H1 (cell line): Measurements from ENCODE around the gene ZBTB11. TPM values are rescaled to one million over a fixed set of nuclear protein-coding genes. Genes with fewer than 3 reads are reported as not detected.

ENCODE experiments used
- CTCF ChIA-PET: fragments of 300-600 bp; sonication (Branson Sonifier 250); formaldehyde crosslinking; loops from one replicate; lab custom pipeline; 2021; ENCODE audit not compliant: partially characterized antibody; lab: Charles Lee
- POLR2A ChIA-PET: fragments of 300-600 bp; sonication (Branson Sonifier 250); formaldehyde crosslinking; loops from one replicate; lab custom pipeline; 2021; ENCODE audit warnings: inconsistent platforms; ENCODE audit not compliant: partially characterized antibody; lab: Charles Lee
- DNase-seq, 2 experiments: peaks; one replicate each; pipeline versions ENCODE4 v3.0.0 to v3.0.0-alpha.2; 2010 to 2022; ENCODE audit warnings: low spot score in 2 of 2, low read depth in 1 of 2, mixed read lengths in 1 of 2
- FAIRE-seq: peaks from 2 replicates; lab custom pipeline; 2011; peaks lifted over from hg19 to GRCh38; lab: Jason Lieb, UNC
- H2AFZ ChIP-seq: 2 replicates; pipeline ENCODE4 v1.8.1; 2012; ENCODE audit warnings: low read length, inconsistent platforms
- H2AK5ac ChIP-seq: 2 replicates; pipeline ENCODE4 v1.6.1; 2013; ENCODE audit warnings: low read depth, low read length
- H2BK120ac ChIP-seq: replicated peaks from 2 replicates; pipeline ENCODE3; 2013; ENCODE audit warnings: low read depth, low read length, inconsistent platforms
- H2BK12ac ChIP-seq: 2 replicates; pipeline ENCODE4 v1.6.1; 2013; ENCODE audit warnings: low read depth, low read length
- H2BK15ac ChIP-seq: 2 replicates; pipeline ENCODE4 v1.6.1; 2013; ENCODE audit warnings: low read length
- H2BK20ac ChIP-seq: 2 replicates; pipeline ENCODE4 v1.6.1; 2013; ENCODE audit warnings: low read length
- H2BK5ac ChIP-seq: 2 replicates; pipeline ENCODE4 v1.6.1; 2013; ENCODE audit warnings: low read depth, low read length
- H3K14ac ChIP-seq: 2 replicates; pipeline ENCODE4 v1.6.1; 2013; ENCODE audit warnings: inconsistent platforms; ENCODE audit not compliant: insufficient read length
- H3K18ac ChIP-seq: 2 replicates; pipeline ENCODE4 v1.6.1; 2013; ENCODE audit warnings: low read length; ENCODE audit errors: extremely low read depth
- H3K23ac ChIP-seq: 2 replicates; pipeline ENCODE4 v1.6.1; 2013; ENCODE audit warnings: inconsistent platforms; ENCODE audit not compliant: insufficient read length
- H3K23me2 ChIP-seq: 2 replicates; pipeline ENCODE4 v1.6.1; 2013; ENCODE audit warnings: low read depth, low read length
- H3K27ac ChIP-seq: 2 replicates; pipeline ENCODE4 v1.6.1; 2011; ENCODE audit warnings: low read depth, low read length, inconsistent platforms
- H3K27me3 ChIP-seq, 4 experiments: replicated peaks in 1 of 4; 1 replicate in 1 of 4; 2 replicates in 3 of 4; pipeline versions ENCODE4 v1.6.1 to v1.8.1; 2011 to 2013; ENCODE audit warnings: low read length in 3 of 4, mild to moderate bottlenecking in 3 of 4, inconsistent platforms in 2 of 4, mixed read lengths in 2 of 4, moderate library complexity in 1 of 4; ENCODE audit not compliant: control insufficient read depth in 3 of 4, insufficient read depth in 3 of 4; ENCODE audit errors: extremely low read depth in 1 of 4
- H3K36me3 ChIP-seq, 4 experiments: 2 replicates each; pipeline versions ENCODE4 v1.6.1 to v1.8.1; 2011 to 2013; ENCODE audit warnings: mild to moderate bottlenecking in 4 of 4, low read length in 3 of 4, moderate library complexity in 2 of 4, control low read depth in 1 of 4, inconsistent platforms in 1 of 4; ENCODE audit not compliant: insufficient read depth in 4 of 4, control insufficient read depth in 2 of 4
- H3K4ac ChIP-seq: replicated peaks from 2 replicates; pipeline ENCODE3; 2013; ENCODE audit warnings: low read length, low read depth, mixed read lengths, inconsistent platforms; ENCODE audit not compliant: insufficient read length
- H3K4me1 ChIP-seq, 4 experiments: replicated peaks in 1 of 4; 1 replicate in 1 of 4; 2 replicates in 3 of 4; pipeline versions ENCODE4 v1.6.1 to v1.8.1; 2011 to 2013; ENCODE audit warnings: low read length in 3 of 4, inconsistent platforms in 2 of 4, mixed read lengths in 1 of 4; ENCODE audit not compliant: insufficient read depth in 4 of 4, control insufficient read depth in 3 of 4
- H3K4me2 ChIP-seq, 2 experiments: 2 replicates each; pipeline versions ENCODE4 v1.6.1 to v1.8.1; 2011 to 2013; ENCODE audit warnings: low read depth in 2 of 2, low read length in 2 of 2, control low read depth in 1 of 2, inconsistent platforms in 1 of 2, mild to moderate bottlenecking in 1 of 2; ENCODE audit not compliant: insufficient read depth in 1 of 2
- H3K4me3 ChIP-seq, 4 experiments: fragments of 200-600, 300-600 bp in 1 of 4; sonication (generic), shearing (Covaris generic), sonication (Bioruptor Twin) in 1 of 4; 2 replicates each; pipeline versions ENCODE4 v1.5.1 to v1.8.1; 2011 to 2016; ENCODE audit warnings: low read length in 4 of 4, low read depth in 3 of 4, control low read depth in 2 of 4, inconsistent platforms in 2 of 4, mild to moderate bottlenecking in 2 of 4, mixed read lengths in 1 of 4, moderate library complexity in 1 of 4; ENCODE audit not compliant: insufficient read depth in 2 of 4; ENCODE audit errors: extremely low read depth in 1 of 4
- H3K56ac ChIP-seq: replicated peaks from 2 replicates; pipeline ENCODE3; 2013; ENCODE audit warnings: low read depth, mild to moderate bottlenecking, mixed read lengths, low read length, inconsistent platforms; ENCODE audit not compliant: insufficient read length
- H3K79me1 ChIP-seq: 2 replicates; pipeline ENCODE4 v1.6.1; 2013; ENCODE audit warnings: low read depth, low read length, control low read depth
- H3K79me2 ChIP-seq, 2 experiments: 2 replicates each; pipeline versions ENCODE4 v1.6.1 to v1.8.1; 2012 to 2013; ENCODE audit warnings: low read length in 2 of 2, mild to moderate bottlenecking in 2 of 2, inconsistent platforms in 1 of 2; ENCODE audit not compliant: insufficient read depth in 2 of 2, control insufficient read depth in 1 of 2
- H3K9ac ChIP-seq, 4 experiments: replicated peaks in 1 of 4; 1 replicate in 1 of 4; 2 replicates in 3 of 4; pipeline versions ENCODE4 v1.6.1 to v1.8.1; 2011 to 2013; ENCODE audit warnings: low read depth in 3 of 4, low read length in 3 of 4, control low read depth in 2 of 4, mild to moderate bottlenecking in 2 of 4, moderate library complexity in 2 of 4, inconsistent platforms in 1 of 4; ENCODE audit errors: extremely low read depth in 1 of 4
- H3K9me3 ChIP-seq, 2 experiments: 2 replicates each; pipeline versions ENCODE4 v1.6.1 to v1.8.1; 2012 to 2013; ENCODE audit warnings: mild to moderate bottlenecking in 2 of 2, moderate library complexity in 2 of 2, control low read depth in 1 of 2, inconsistent platforms in 1 of 2, low read depth in 1 of 2, low read length in 1 of 2, mixed read lengths in 1 of 2; ENCODE audit not compliant: insufficient read depth in 2 of 2
- H4K20me1 ChIP-seq, 2 experiments: replicated peaks in 1 of 2; 2 replicates each; pipeline versions ENCODE3 to v1.8.1; 2011 to 2013; ENCODE audit warnings: inconsistent platforms in 2 of 2, low read length in 2 of 2, mild to moderate bottlenecking in 1 of 2; ENCODE audit not compliant: insufficient read depth in 2 of 2, control insufficient read depth in 1 of 2
- H4K5ac ChIP-seq: 2 replicates; pipeline ENCODE4 v1.6.1; 2013; ENCODE audit warnings: low read length, low read depth, mixed read lengths, inconsistent platforms; ENCODE audit not compliant: insufficient read length
- H4K8ac ChIP-seq: 2 replicates; pipeline ENCODE4 v1.8.0; 2013; ENCODE audit warnings: mild to moderate bottlenecking, moderate library complexity, low read length, inconsistent platforms; ENCODE audit not compliant: insufficient read depth; ENCODE audit errors: extremely low read depth
- H4K91ac ChIP-seq: replicated peaks from 2 replicates; pipeline ENCODE3; 2013; ENCODE audit warnings: low read length, mixed read lengths, inconsistent platforms; ENCODE audit not compliant: insufficient read length
- CTBP2 ChIP-seq: IDR thresholded peaks from 2 replicates; pipeline ENCODE4 v1.7.0; 2011; ENCODE audit warnings: borderline replicate concordance, mild to moderate bottlenecking, moderate library complexity, mixed read lengths, low read length; ENCODE audit not compliant: insufficient read depth, insufficient read length
- EGR1 ChIP-seq: IDR thresholded peaks from 2 replicates; pipeline ENCODE4 v1.6.1; 2011; ENCODE audit warnings: low read depth, low read length, borderline replicate concordance
- POLR2A ChIP-seq, 2 experiments: IDR thresholded peaks; 1 replicate in 1 of 2; 2 replicates in 1 of 2; pipeline ENCODE4 v1.6.1; 2011; ENCODE audit warnings: low read depth in 2 of 2, low read length in 2 of 2, mild to moderate bottlenecking in 2 of 2; ENCODE audit errors: control extremely low read depth in 1 of 2
- RXRA ChIP-seq: IDR thresholded peaks from 2 replicates; pipeline ENCODE4 v1.6.1; 2011; ENCODE audit warnings: low read depth, mild to moderate bottlenecking, low read length, moderate library complexity; ENCODE audit not compliant: insufficient read depth
- SAP30 ChIP-seq: fragments of 300-600 bp; sonication (generic); IDR thresholded peaks from 2 replicates; pipeline ENCODE4 v1.7.1; 2012; ENCODE audit warnings: low read length, moderate library complexity, mild to moderate bottlenecking, inconsistent platforms; ENCODE audit not compliant: insufficient read depth, insufficient replicate concordance
- WGBS, 2 experiments: shearing (Covaris generic) in 1 of 2; methylation state at CpG; one replicate each; pipeline versions ENCODE4 v1.1.6 to v1.1.7; 2013 to 2015; ENCODE audit warnings: low lambda C conversion rate in 2 of 2, mixed read lengths in 2 of 2, inconsistent platforms in 1 of 2, low coverage in 1 of 2, missing lambda C conversion rate in 1 of 2; ENCODE audit not compliant: insufficient replicate concordance in 2 of 2, insufficient coverage in 1 of 2, insufficient read length in 1 of 2; ENCODE audit errors: extremely low coverage in 1 of 2, missing lambda C conversion rate in 1 of 2; 5-methylcytosine and 5-hydroxymethylcytosine counted together
- polyA plus RNA-seq, 7 experiments: library from polyadenylated mRNA; depleted of rRNA in 3 of 7; stranded (reverse) in 5 of 7; unstranded in 2 of 7; fragments of >200 nt in 5 of 7; fragments of 200-250 nt in 2 of 7; gene quantifications; 1 replicate in 5 of 7; 2 replicates in 1 of 7; 4 replicates in 1 of 7; pipeline versions ENCODE4 v1.2.1 to v1.2.3, GENCODE V29; 2011 to 2013; ENCODE audit warnings: missing spikeins in 2 of 7, mixed read lengths in 2 of 7
- total RNA-seq: library from RNA; stranded (reverse); fragmentation: NEBNext Ultra II Directional; extraction: Animal tissue kit (Norgen Biotek cat#: 25700); gene quantifications from 2 replicates; pipeline ENCODE4 v1.2.1, GENCODE V29; 2021
- TF ChIP-seq, protein P1 (sequence below): IDR thresholded peaks from 2 replicates; pipeline ENCODE4 v1.6.1; 2012; ENCODE audit warnings: low read length, inconsistent platforms
- TF ChIP-seq, protein P2 (sequence below): IDR thresholded peaks from 2 replicates; pipeline ENCODE4 v1.6.1; 2012; ENCODE audit warnings: inconsistent platforms
- TF ChIP-seq, protein P3 (sequence below), 3 experiments: IDR thresholded peaks; 1 replicate in 2 of 3; 2 replicates in 1 of 3; pipeline versions ENCODE4 v1.5.1 to v1.6.1; 2011; ENCODE audit warnings: low read length in 3 of 3, mild to moderate bottlenecking in 3 of 3, inconsistent platforms in 2 of 3, low read depth in 1 of 3, moderate library complexity in 1 of 3; ENCODE audit not compliant: insufficient read depth in 1 of 3; ENCODE audit errors: control extremely low read depth in 1 of 3

Gene ZBTB11
- total and polyA plus RNA-seq, 2 of the 8 experiments (the other 6 are each of a cell fraction or from before 2014, with no cell fraction given) = 3.0 to 14.0 TPM

DNA sequence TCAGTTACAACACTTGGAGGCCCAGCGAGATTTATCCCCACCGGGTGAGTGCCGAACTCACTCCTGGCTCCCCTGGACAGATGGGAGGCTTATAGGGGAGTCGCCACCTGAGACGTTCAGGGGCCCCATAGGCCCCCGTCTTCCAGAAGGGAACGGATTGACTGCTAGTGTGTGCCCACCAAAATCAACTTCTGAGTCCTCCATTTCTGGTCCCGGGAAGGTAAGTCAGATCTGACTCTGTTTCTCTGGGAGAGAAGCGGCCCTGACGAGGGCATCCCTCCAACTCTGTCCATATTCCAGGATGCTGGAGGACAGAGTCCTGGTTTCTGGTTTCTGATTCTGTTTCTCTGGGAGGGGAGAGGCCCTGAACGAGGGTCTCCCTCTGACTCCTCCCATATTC is 44.3 kb downstream of the ZBTB11 start:
- H2BK12ac ChIP-seq = no peak overlapping the region
- H3K27ac ChIP-seq = no peak overlapping the region
- no peak overlapping the region for H3K56ac ChIP-seq
- H3K4me1 ChIP-seq = peaks cover 0 to 2% (median 0%) of the 10 kb centered on the region in 4 experiments; a peak in 1 of 7 replicates
- DNase-seq = no peak
- no peak overlapping the region for H2AFZ ChIP-seq
- no peak for FAIRE-seq
- H4K20me1 ChIP-seq = no peaks in the 10 kb centered on the region
- H2BK120ac ChIP-seq = no peak overlapping the region
- no peaks in the 10 kb centered on the region for H3K79me1 ChIP-seq
- no peak overlapping the region; the same call in 1 of the 2 replicates for H4K8ac ChIP-seq
- no peak overlapping the region for H2BK20ac ChIP-seq
- ChIA-PET POLR2A (interaction anchor here (1.1 kb wide), 1 partner anchor 59 kb away, joined by 3 read pairs; the partner anchor contains the start of gene PCNP), CTCF (interaction anchor here (1.2 kb wide), 3 partner anchors 8 to 96 kb away, joined by 3 to 4 read pairs (median 3); no protein-coding TSS in a partner anchor)
- H3K79me2 ChIP-seq = no peaks in the 10 kb centered on the region
- H4K91ac ChIP-seq = no peak overlapping the region
- 84% methylated on average over 11 of the region's 11 CpGs; no CpG with 5 or more reads in 1 of the 2 experiments for WGBS, 2 experiments
- no peak overlapping the region for H2BK5ac ChIP-seq
- H3K18ac ChIP-seq = no peak overlapping the region
- H3K27me3 ChIP-seq = no peaks in the 10 kb centered on the region
- H3K4ac ChIP-seq = no peak overlapping the region
- no peak overlapping the region for H3K4me3 ChIP-seq
- no peak overlapping the region for H3K14ac ChIP-seq
- no peak overlapping the region for H3K23ac ChIP-seq
- H3K9ac ChIP-seq = no peak overlapping the region
- H3K23me2 ChIP-seq = no peaks in the 10 kb centered on the region
- no peak overlapping the region for H2BK15ac ChIP-seq
- no peaks in the 10 kb centered on the region for H3K36me3 ChIP-seq
- no peak overlapping the region for H3K4me2 ChIP-seq
- H3K9me3 ChIP-seq = no peaks in the 10 kb centered on the region
- H4K5ac ChIP-seq = no peak overlapping the region
- no peak overlapping the region for H2AK5ac ChIP-seq
- TF ChIP-seq, protein P1, sequence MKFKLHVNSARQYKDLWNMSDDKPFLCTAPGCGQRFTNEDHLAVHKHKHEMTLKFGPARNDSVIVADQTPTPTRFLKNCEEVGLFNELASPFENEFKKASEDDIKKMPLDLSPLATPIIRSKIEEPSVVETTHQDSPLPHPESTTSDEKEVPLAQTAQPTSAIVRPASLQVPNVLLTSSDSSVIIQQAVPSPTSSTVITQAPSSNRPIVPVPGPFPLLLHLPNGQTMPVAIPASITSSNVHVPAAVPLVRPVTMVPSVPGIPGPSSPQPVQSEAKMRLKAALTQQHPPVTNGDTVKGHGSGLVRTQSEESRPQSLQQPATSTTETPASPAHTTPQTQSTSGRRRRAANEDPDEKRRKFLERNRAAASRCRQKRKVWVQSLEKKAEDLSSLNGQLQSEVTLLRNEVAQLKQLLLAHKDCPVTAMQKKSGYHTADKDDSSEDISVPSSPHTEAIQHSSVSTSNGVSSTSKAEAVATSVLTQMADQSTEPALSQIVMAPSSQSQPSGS = no peak
- TF ChIP-seq, protein P2, sequence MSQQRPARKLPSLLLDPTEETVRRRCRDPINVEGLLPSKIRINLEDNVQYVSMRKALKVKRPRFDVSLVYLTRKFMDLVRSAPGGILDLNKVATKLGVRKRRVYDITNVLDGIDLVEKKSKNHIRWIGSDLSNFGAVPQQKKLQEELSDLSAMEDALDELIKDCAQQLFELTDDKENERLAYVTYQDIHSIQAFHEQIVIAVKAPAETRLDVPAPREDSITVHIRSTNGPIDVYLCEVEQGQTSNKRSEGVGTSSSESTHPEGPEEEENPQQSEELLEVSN = no peak
- TF ChIP-seq RXRA (no peak), POLR2A (IDR thresholded peaks at IDR 0.05; ENCODE audit: control extremely low read depth in 1 of 2, low read depth in 2 of 2, low read length in 2 of 2) (no peak), SAP30 (no peak), EGR1 (no peak), CTBP2 (no peak)
- TF ChIP-seq, protein P3, sequence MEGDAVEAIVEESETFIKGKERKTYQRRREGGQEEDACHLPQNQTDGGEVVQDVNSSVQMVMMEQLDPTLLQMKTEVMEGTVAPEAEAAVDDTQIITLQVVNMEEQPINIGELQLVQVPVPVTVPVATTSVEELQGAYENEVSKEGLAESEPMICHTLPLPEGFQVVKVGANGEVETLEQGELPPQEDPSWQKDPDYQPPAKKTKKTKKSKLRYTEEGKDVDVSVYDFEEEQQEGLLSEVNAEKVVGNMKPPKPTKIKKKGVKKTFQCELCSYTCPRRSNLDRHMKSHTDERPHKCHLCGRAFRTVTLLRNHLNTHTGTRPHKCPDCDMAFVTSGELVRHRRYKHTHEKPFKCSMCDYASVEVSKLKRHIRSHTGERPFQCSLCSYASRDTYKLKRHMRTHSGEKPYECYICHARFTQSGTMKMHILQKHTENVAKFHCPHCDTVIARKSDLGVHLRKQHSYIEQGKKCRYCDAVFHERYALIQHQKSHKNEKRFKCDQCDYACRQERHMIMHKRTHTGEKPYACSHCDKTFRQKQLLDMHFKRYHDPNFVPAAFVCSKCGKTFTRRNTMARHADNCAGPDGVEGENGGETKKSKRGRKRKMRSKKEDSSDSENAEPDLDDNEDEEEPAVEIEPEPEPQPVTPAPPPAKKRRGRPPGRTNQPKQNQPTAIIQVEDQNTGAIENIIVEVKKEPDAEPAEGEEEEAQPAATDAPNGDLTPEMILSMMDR (IDR thresholded peaks at IDR 0.05; ENCODE audit: control extremely low read depth in 1 of 3, insufficient read depth in 1 of 3, low read depth in 1 of 3, low read length in 3 of 3) = no peak
